WTC11 (cell line): Measurements from ENCODE around the gene SPRR2E. TPM values are rescaled to one million over a fixed set of nuclear protein-coding genes. Genes with fewer than 3 reads are reported as not detected.

Experiments
- ATAC-seq: fragments of 200-7000 bp; cut with Tn5 transposase; 2 replicates; pipeline ENCODE4 v1.10.0; 2021; ENCODE audit warnings: mild to moderate bottlenecking, moderate library complexity
- CTCF ChIA-PET: fragments of 300-600 bp; sonication (Branson Sonifier 250); formaldehyde crosslinking; loops from one replicate; lab custom pipeline; 2021; ENCODE audit warnings: antibody characterized with exemption; lab: Charles Lee
- POLR2A ChIA-PET: fragments of 350-600 bp; sonication (Branson Sonifier 250); formaldehyde crosslinking; loops from one replicate; lab custom pipeline; 2021; ENCODE audit warnings: antibody characterized with exemption; lab: Charles Lee
- DNase-seq: peaks from one replicate; pipeline ENCODE4 v3.0.0; 2021; ENCODE audit warnings: low spot score
- H3K27ac Mint-ChIP-seq: 2 replicates; pipeline ENCODE4 v1.8.0; 2021; ENCODE audit warnings: mixed read lengths
- H3K27me3 Mint-ChIP-seq: 2 replicates; pipeline ENCODE4 v1.8.0; 2021; ENCODE audit warnings: low read depth, mild to moderate bottlenecking, moderate library complexity, mixed read lengths
- H3K36me3 Mint-ChIP-seq: 2 replicates; pipeline ENCODE4 v1.8.0; 2021; ENCODE audit warnings: mixed read lengths
- H3K4me1 Mint-ChIP-seq: 2 replicates; pipeline ENCODE4 v1.8.0; 2022; ENCODE audit warnings: mixed read lengths
- H3K4me3 Mint-ChIP-seq: 2 replicates; pipeline ENCODE4 v1.8.0; 2021; ENCODE audit warnings: mild to moderate bottlenecking, moderate library complexity, mixed read lengths
- H3K9me3 Mint-ChIP-seq: 2 replicates; pipeline ENCODE4 v1.8.0; 2021; ENCODE audit warnings: mixed read lengths
- GRHL2 ChIP-seq: fragments of 250-450 bp; sonication (Bioruptor Pico); IDR thresholded peaks from 2 replicates; pipeline ENCODE4 v1.8.0; 2022; ENCODE audit warnings: mild to moderate bottlenecking, moderate library complexity; ENCODE audit not compliant: insufficient replicate concordance, severe bottlenecking
- GTF2I ChIP-seq: fragments of 250-450 bp; sonication (Bioruptor Pico); conservative IDR thresholded peaks from 2 replicates; pipeline ENCODE4 v1.4.0; 2021; ENCODE audit warnings: mild to moderate bottlenecking
- JAZF1 ChIP-seq: fragments of 250-450 bp; sonication (Bioruptor Pico); IDR thresholded peaks from 2 replicates; pipeline ENCODE4 v1.9.0; 2021; ENCODE audit warnings: moderate library complexity, mild to moderate bottlenecking, inconsistent platforms
- MXD4 ChIP-seq: fragments of 250-450 bp; sonication (Bioruptor Pico); IDR thresholded peaks from 2 replicates; pipeline ENCODE4 v1.8.0; 2021; ENCODE audit warnings: mild to moderate bottlenecking, moderate library complexity, borderline replicate concordance
- MYBL2 ChIP-seq: sonication (generic); formaldehyde crosslinking; IDR thresholded peaks from 2 replicates; pipeline ENCODE4 v1.8.1; 2023; ENCODE audit warnings: mild to moderate bottlenecking, moderate library complexity, missing genetic modification reagents
- RORB ChIP-seq: fragments of 250-450 bp; sonication (Bioruptor Pico); IDR thresholded peaks from 2 replicates; pipeline ENCODE4 v1.9.0; 2021; ENCODE audit warnings: mild to moderate bottlenecking
- SMAD3 ChIP-seq: sonication (generic); formaldehyde crosslinking; IDR thresholded peaks from 2 replicates; pipeline ENCODE4 v1.8.0; 2022; ENCODE audit warnings: missing genetic modification reagents, mild to moderate bottlenecking, borderline replicate concordance
- SOX15 ChIP-seq: fragments of 250-450 bp; sonication (Bioruptor Pico); IDR thresholded peaks from 2 replicates; pipeline ENCODE4 v1.9.0; 2021; ENCODE audit warnings: mild to moderate bottlenecking
- TEAD4 ChIP-seq: sonication (generic); formaldehyde crosslinking; IDR thresholded peaks from 2 replicates; pipeline ENCODE4 v1.8.0; 2022; ENCODE audit warnings: mild to moderate bottlenecking, missing genetic modification reagents
- TP53 ChIP-seq: sonication (generic); formaldehyde crosslinking; IDR thresholded peaks from 2 replicates; pipeline ENCODE4 v1.8.1; 2023; ENCODE audit warnings: mild to moderate bottlenecking, missing genetic modification reagents
- ZNF263 ChIP-seq: sonication (generic); formaldehyde crosslinking; IDR thresholded peaks from 2 replicates; pipeline ENCODE4 v1.8.1; 2022; ENCODE audit warnings: low read depth, mild to moderate bottlenecking, moderate library complexity, missing genetic modification reagents
- ZNF396 ChIP-seq: fragments of 250-450 bp; sonication (Bioruptor Pico); IDR thresholded peaks from 2 replicates; pipeline ENCODE4 v1.8.0; 2021; ENCODE audit warnings: mild to moderate bottlenecking, moderate library complexity, borderline replicate concordance
- total RNA-seq: library from RNA; stranded (reverse); gene quantifications from 3 replicates; pipeline ENCODE4 v1.2.3, GENCODE V29; 2021
- TF ChIP-seq, protein P1 (sequence below): sonication (generic); formaldehyde crosslinking; IDR thresholded peaks from 2 replicates; pipeline ENCODE4 v1.8.0; 2022; ENCODE audit warnings: mild to moderate bottlenecking, missing genetic modification reagents
- TF ChIP-seq, protein P2 (sequence below): sonication (generic); formaldehyde crosslinking; IDR thresholded peaks from 2 replicates; pipeline ENCODE4 v1.8.1; 2023; ENCODE audit warnings: mild to moderate bottlenecking, missing genetic modification reagents
- TF ChIP-seq, protein P3 (sequence below): sonication (generic); formaldehyde crosslinking; IDR thresholded peaks from 2 replicates; pipeline ENCODE4 v1.8.0; 2022; ENCODE audit warnings: mild to moderate bottlenecking, missing genetic modification reagents
- TF ChIP-seq, protein P4 (sequence below): sonication (generic); formaldehyde crosslinking; IDR thresholded peaks from 2 replicates; pipeline ENCODE4 v1.8.0; 2023; ENCODE audit warnings: missing genetic modification reagents
- TF ChIP-seq, protein P5 (sequence below): fragments of 250-450 bp; sonication (Bioruptor Pico); conservative IDR thresholded peaks from 2 replicates; pipeline ENCODE4 v1.9.0; 2021; ENCODE audit warnings: mild to moderate bottlenecking
- TF ChIP-seq, protein P6 (sequence below): sonication (generic); formaldehyde crosslinking; conservative IDR thresholded peaks from 2 replicates; pipeline ENCODE4 v1.8.1; 2023; ENCODE audit warnings: mild to moderate bottlenecking, low read depth, missing genetic modification reagents, moderate library complexity
- TF ChIP-seq, protein P7 (sequence below): fragments of 250-450 bp; sonication (Bioruptor Pico); IDR thresholded peaks from 2 replicates; pipeline ENCODE4 v1.9.0; 2021; ENCODE audit warnings: mild to moderate bottlenecking

The SPRR2E gene
- total RNA-seq, 1 experiment from 2014 or later, result not detected

DNA sequence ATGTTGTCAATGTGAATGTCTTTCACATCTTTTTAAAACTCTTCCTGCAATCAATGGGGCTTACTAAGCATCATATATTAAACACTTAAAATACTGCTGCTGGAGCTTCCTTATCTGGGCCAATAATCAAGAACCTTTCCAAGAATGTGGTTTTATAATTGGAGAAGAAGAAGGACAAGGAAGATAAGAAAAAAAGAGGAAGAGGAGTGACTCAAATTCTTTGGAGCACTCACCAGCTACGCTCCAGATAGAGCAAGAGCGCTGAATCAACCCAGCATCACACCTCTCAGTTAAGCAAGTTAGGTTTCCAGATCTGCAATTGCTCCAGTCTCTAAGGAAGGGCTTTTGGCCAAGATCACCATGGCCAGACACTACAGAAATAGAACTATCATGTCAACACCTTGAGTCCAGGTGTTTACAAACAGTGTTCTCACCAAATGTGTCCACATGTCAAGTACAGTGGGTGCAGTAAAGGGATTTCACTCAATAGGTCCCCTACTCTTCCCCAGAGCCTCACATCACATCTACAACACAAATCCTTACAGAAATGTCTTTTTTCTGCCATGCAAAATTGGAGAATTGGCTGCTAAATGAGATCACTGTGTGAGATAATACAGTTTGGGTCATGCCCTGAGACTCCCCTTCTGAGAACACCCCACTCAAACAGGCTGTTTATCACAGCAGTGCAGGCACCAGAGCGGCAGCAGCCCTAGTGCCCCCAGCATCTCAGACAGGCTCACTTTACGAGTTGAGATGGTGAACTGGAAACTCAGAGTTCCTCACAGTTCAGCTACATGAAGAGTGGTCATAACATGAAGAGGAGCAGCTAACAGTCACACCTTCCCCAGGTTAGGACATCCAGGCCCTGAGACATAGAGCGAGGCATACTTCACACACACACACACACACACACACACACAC, 21.3 kb downstream of the SPRR2E start:
- ChIA-PET POLR2A (no interaction called here), CTCF (no interaction called here)
- Mint-ChIP-seq H3K36me3 (no peaks in the 10 kb centered on the region), H3K9me3 (no peaks in the 10 kb centered on the region), H3K27ac (no peak overlapping the region), H3K27me3 (no peaks in the 10 kb centered on the region), H3K4me3 (no peak overlapping the region), H3K4me1 (no peaks in the 10 kb centered on the region)
- DNase-seq (no peak), ATAC-seq (no peak)
- TF ChIP-seq ZNF396 (CRISPR knock-in tag) (no peak), GTF2I (CRISPR knock-in tag) (no peak), RORB (CRISPR knock-in tag) (no peak), SMAD3 (CRISPR knock-in tag) (no peak), ZNF263 (CRISPR knock-in tag) (no peak), TP53 (CRISPR knock-in tag) (no peak), SOX15 (CRISPR knock-in tag) (no peak)
- TF ChIP-seq, protein P1, sequence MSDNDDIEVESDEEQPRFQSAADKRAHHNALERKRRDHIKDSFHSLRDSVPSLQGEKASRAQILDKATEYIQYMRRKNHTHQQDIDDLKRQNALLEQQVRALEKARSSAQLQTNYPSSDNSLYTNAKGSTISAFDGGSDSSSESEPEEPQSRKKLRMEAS (CRISPR knock-in tag), result no peak
- TF ChIP-seq, protein P2, sequence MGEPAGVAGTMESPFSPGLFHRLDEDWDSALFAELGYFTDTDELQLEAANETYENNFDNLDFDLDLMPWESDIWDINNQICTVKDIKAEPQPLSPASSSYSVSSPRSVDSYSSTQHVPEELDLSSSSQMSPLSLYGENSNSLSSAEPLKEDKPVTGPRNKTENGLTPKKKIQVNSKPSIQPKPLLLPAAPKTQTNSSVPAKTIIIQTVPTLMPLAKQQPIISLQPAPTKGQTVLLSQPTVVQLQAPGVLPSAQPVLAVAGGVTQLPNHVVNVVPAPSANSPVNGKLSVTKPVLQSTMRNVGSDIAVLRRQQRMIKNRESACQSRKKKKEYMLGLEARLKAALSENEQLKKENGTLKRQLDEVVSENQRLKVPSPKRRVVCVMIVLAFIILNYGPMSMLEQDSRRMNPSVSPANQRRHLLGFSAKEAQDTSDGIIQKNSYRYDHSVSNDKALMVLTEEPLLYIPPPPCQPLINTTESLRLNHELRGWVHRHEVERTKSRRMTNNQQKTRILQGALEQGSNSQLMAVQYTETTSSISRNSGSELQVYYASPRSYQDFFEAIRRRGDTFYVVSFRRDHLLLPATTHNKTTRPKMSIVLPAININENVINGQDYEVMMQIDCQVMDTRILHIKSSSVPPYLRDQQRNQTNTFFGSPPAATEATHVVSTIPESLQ, result no peak
- TF ChIP-seq, protein P3, sequence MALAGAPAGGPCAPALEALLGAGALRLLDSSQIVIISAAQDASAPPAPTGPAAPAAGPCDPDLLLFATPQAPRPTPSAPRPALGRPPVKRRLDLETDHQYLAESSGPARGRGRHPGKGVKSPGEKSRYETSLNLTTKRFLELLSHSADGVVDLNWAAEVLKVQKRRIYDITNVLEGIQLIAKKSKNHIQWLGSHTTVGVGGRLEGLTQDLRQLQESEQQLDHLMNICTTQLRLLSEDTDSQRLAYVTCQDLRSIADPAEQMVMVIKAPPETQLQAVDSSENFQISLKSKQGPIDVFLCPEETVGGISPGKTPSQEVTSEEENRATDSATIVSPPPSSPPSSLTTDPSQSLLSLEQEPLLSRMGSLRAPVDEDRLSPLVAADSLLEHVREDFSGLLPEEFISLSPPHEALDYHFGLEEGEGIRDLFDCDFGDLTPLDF, result no peak
- TF ChIP-seq, protein P4, sequence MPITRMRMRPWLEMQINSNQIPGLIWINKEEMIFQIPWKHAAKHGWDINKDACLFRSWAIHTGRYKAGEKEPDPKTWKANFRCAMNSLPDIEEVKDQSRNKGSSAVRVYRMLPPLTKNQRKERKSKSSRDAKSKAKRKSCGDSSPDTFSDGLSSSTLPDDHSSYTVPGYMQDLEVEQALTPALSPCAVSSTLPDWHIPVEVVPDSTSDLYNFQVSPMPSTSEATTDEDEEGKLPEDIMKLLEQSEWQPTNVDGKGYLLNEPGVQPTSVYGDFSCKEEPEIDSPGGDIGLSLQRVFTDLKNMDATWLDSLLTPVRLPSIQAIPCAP (CRISPR knock-in tag), result no peak

DNA sequence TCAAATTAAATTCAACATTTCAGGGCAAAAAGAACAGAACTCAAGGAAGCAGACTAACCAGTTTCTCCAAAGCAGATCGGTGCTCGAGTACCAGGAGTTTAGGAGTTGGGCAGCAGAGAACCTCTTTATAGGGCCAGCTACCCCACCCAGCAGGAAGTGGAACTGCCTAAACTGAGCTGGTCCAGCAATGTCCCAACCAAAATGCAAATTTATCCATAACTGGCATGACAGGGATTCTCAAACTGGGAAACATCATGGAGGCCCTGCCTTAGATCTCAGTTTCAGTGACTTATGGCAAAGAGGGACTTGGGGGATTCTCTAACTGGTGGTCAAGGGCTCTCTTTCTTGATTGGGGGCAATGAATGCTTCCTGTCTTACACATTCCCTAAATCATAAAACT, 22.8 kb downstream of the SPRR2E start, which contains the start of gene SPRR2B:
Gene SPRR2B, minus strand, starts transcription at position 101 of the 400 bp plus-strand sequence. CDS start 772 bp downstream, outside the sequence.
- Mint-ChIP-seq H3K27me3 (no peaks in the 10 kb centered on the region), H3K4me1 (no peaks in the 10 kb centered on the region), H3K36me3 (no peaks in the 10 kb centered on the region), H3K9me3 (no peaks in the 10 kb centered on the region), H3K4me3 (no peak within 1 kb of the TSS), H3K27ac (no peak within 1 kb of the TSS)
- ChIA-PET CTCF (no interaction called here), POLR2A (no interaction called here)
- DNase-seq (no peak), ATAC-seq (no peak)
- TF ChIP-seq MYBL2 (no peak), GRHL2 (CRISPR knock-in tag) (no peak), JAZF1 (CRISPR knock-in tag) (no peak), MXD4 (CRISPR knock-in tag) (no peak), TEAD4 (CRISPR knock-in tag) (no peak)
- TF ChIP-seq, protein P5, sequence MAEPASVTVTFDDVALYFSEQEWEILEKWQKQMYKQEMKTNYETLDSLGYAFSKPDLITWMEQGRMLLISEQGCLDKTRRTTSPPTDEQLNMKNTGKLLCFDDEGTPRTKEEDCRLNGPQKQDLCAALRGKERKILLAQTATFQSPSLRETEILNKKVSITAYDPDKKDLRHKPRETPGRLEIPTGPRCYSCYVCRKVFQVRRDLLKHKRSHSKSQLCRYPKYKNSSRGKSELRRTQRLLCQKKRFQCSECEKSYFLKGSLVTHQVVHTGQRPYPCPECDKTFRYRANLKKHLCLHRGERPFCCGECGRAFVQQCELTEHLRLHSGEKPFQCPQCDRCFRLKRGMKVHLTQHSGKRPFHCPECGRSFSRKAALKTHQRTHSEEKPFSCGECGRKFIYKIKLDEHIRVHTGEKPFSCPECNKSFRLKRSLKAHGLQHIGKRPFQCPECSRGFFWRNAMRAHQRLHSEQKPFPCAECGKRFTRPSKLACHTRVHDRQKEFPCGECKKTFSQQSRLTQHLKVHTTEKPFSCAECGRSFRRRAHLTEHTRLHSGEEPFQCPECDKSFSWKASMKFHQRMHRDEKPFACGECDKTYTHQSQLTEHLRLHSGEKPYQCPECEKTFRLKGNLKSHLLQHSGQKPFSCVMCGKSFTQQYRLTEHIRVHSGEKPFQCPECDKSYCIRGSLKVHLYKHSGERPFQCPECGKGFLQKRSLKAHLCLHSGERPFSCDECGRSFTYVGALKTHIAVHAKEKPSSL, result no peak
- TF ChIP-seq, protein P6, sequence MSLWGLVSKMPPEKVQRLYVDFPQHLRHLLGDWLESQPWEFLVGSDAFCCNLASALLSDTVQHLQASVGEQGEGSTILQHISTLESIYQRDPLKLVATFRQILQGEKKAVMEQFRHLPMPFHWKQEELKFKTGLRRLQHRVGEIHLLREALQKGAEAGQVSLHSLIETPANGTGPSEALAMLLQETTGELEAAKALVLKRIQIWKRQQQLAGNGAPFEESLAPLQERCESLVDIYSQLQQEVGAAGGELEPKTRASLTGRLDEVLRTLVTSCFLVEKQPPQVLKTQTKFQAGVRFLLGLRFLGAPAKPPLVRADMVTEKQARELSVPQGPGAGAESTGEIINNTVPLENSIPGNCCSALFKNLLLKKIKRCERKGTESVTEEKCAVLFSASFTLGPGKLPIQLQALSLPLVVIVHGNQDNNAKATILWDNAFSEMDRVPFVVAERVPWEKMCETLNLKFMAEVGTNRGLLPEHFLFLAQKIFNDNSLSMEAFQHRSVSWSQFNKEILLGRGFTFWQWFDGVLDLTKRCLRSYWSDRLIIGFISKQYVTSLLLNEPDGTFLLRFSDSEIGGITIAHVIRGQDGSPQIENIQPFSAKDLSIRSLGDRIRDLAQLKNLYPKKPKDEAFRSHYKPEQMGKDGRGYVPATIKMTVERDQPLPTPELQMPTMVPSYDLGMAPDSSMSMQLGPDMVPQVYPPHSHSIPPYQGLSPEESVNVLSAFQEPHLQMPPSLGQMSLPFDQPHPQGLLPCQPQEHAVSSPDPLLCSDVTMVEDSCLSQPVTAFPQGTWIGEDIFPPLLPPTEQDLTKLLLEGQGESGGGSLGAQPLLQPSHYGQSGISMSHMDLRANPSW (CRISPR knock-in tag), result no peak
- TF ChIP-seq, protein P7, sequence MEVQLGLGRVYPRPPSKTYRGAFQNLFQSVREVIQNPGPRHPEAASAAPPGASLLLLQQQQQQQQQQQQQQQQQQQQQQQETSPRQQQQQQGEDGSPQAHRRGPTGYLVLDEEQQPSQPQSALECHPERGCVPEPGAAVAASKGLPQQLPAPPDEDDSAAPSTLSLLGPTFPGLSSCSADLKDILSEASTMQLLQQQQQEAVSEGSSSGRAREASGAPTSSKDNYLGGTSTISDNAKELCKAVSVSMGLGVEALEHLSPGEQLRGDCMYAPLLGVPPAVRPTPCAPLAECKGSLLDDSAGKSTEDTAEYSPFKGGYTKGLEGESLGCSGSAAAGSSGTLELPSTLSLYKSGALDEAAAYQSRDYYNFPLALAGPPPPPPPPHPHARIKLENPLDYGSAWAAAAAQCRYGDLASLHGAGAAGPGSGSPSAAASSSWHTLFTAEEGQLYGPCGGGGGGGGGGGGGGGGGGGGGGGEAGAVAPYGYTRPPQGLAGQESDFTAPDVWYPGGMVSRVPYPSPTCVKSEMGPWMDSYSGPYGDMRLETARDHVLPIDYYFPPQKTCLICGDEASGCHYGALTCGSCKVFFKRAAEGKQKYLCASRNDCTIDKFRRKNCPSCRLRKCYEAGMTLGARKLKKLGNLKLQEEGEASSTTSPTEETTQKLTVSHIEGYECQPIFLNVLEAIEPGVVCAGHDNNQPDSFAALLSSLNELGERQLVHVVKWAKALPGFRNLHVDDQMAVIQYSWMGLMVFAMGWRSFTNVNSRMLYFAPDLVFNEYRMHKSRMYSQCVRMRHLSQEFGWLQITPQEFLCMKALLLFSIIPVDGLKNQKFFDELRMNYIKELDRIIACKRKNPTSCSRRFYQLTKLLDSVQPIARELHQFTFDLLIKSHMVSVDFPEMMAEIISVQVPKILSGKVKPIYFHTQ (CRISPR knock-in tag), result no peak
